Measurements from ENCODE around the gene PIAS1. TPM values are rescaled to one million over a fixed set of nuclear protein-coding genes. Genes with fewer than 3 reads are reported as not detected.

Gene PIAS1
- total and polyA plus RNA-seq, 8 donors = 10.6 to 29.0 (median 17.6) TPM

DNA sequence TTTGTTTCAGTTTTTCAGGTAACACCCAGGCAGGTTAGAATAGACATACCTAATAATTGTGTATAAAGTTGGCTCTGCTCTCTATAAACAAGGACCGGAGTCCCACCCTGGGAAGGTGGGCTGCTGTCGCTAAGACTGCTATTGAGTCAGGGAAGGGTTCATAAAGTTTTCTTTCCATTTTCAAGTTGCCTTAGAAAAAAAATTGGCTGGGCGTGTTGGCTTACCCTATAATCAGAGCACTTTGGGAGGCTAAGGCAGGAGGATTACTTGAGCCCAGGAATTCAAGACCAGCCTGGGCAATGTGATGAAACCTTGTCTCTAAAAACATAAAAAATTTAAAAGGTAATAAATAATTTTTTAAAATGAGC is 11.3 kb upstream of the PIAS1 start:
- DNase-seq (no peak), FAIRE-seq (no peak), ATAC-seq (no peak)
- Histone ChIP-seq H3K36me3 (no peaks in the 10 kb centered on the region), H3K4me1 (peaks cover 0 to 10% (median 6%) of the 10 kb centered on the region in 3 donors), H3K27ac (peak overlapping the region in 1 of 4 donors; percentile 16), H3K27me3 (no peaks in the 10 kb centered on the region), H3K9me3 (no peaks in the 10 kb centered on the region), H3K4me3 (no peak overlapping the region)
- WGBS, 2 donors = 75 to 78% methylated on average over 3 of the region's 3 CpGs
- intact Hi-C loops (cut with DNase I) = loop anchor here in 1 of 3 donors (10.0 kb wide), 1 partner anchor 178 kb away; no protein-coding TSS in a partner anchor
- TF ChIP-seq, protein P1, sequence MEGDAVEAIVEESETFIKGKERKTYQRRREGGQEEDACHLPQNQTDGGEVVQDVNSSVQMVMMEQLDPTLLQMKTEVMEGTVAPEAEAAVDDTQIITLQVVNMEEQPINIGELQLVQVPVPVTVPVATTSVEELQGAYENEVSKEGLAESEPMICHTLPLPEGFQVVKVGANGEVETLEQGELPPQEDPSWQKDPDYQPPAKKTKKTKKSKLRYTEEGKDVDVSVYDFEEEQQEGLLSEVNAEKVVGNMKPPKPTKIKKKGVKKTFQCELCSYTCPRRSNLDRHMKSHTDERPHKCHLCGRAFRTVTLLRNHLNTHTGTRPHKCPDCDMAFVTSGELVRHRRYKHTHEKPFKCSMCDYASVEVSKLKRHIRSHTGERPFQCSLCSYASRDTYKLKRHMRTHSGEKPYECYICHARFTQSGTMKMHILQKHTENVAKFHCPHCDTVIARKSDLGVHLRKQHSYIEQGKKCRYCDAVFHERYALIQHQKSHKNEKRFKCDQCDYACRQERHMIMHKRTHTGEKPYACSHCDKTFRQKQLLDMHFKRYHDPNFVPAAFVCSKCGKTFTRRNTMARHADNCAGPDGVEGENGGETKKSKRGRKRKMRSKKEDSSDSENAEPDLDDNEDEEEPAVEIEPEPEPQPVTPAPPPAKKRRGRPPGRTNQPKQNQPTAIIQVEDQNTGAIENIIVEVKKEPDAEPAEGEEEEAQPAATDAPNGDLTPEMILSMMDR (IDR thresholded peaks at IDR 0.05) = no peak

DNA sequence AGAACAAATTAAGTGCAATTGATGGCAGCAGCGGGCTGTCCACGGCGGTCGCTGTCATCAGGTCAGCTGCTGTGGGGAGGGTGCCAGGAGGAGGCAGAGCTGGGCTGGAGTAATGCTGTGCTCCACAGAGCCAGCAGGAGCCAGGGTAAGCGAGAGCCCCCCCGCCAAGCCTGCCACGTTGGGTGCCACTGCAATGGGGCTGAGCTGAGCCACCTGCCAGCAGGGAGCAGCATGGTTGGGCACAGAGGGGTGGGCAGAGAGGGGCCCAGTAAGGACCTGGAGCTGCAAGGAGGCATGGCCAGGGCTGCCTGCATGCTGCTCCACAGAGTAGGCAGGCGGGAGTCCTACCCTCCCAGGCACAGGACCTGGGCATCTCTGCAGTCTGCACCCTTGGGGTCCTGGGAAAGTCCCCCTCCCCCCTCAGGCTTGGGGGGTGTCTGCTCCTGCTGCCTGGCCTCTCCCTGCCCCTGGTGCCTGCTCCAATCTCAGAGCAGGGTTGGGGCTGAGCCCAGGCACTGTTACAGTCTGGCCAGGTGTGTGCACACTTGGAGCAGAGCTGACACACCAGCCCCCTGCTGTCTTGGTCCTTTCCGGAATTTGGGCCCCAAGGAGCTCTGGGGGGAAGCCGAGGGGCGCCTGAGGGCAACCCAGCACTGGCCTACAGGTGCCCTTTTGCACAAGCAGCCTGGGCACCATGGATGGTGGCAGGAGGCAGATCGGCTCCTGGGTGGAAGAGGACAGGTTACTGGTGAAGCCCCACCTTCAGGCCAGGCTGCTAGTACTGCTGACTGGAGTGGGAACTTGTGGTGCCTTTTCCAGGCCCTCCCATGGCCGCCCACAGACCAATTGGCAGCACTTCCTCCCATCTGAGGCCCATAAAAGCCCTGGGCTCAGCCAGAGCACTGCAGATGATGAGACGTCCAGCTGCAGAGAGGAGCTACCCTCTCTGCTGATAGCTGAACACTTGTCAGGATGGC is 8.5 kb upstream of the PIAS1 start:
- WGBS, 2 donors = 86 to 89% methylated on average over 14 of the region's 14 CpGs
- no peak for DNase-seq
- TF ChIP-seq, protein P1 (IDR thresholded peaks at IDR 0.05) = no peak
- no peaks in the 10 kb centered on the region for H3K36me3 ChIP-seq
- no peak overlapping the region for H3K27ac ChIP-seq
- peaks cover 0 to 10% (median 6%) of the 10 kb centered on the region in 3 donors for H3K4me1 ChIP-seq
- no peak for ATAC-seq
- intact Hi-C loops (cut with DNase I) = loop anchor here in 1 of 3 donors (10.0 kb wide), 1 partner anchor 181 kb away; no protein-coding TSS in a partner anchor
- H3K9me3 ChIP-seq = no peaks in the 10 kb centered on the region
- H3K4me3 ChIP-seq = no peak overlapping the region
- H3K27me3 ChIP-seq = no peaks in the 10 kb centered on the region
- no peak for FAIRE-seq

DNA sequence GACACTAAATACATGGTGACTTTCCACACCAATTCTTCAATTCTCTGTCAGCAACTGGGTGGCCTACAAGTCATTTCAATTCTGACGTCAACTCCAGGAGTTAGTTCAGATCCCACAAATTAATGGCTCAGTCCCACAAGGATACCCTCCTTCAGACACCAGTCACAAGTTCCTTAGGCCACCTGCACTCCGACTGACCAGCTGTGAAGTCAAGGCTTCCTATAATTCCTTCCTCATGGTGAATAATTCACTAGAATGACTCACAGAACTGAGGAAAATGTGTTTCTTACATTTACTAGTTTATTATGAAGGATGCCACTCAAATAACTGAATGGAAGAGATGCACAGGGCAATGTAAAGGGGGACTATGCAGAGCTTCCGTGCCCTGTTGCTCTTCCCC is 6.3 kb upstream of the PIAS1 start:
- DNase-seq (no peak), ATAC-seq (no peak), FAIRE-seq (no peak)
- WGBS, 2 donors = 90 to 91% methylated on average over 3 of the region's 3 CpGs
- peaks cover 0 to 2% (median under 1%) of the 10 kb centered on the region in 3 donors for H3K4me1 ChIP-seq
- H3K9me3 ChIP-seq = no peaks in the 10 kb centered on the region
- TF ChIP-seq, protein P1 (IDR thresholded peaks at IDR 0.05) = no peak
- no peak overlapping the region for H3K4me3 ChIP-seq
- no peaks in the 10 kb centered on the region for H3K27me3 ChIP-seq
- no peak overlapping the region for H3K27ac ChIP-seq
- intact Hi-C loops (cut with DNase I) = loop anchor here in 1 of 3 donors (10.0 kb wide), 1 partner anchor 183 kb away; no protein-coding TSS in a partner anchor
- H3K36me3 ChIP-seq = no peaks in the 10 kb centered on the region

DNA sequence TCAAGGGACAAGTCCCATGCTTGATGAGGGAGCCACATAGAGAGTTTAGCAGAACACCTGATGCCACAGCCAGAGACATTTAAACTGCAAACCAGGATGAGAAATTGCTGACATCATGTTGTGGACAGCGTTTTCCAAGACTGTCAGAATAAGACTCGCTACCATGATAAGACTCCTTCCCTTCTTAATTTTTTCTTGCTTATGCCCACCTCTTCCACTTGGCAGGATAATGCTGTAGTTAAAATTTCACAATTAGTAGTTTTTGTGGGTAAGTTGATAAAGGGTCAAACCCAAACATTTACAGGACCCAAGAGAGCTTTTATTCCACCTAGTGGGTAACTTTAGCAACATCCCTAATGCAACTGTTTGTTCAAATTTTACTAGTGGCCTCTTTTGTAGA is 3.0 kb upstream of the PIAS1 start:
- Histone ChIP-seq H3K36me3 (no peaks in the 10 kb centered on the region), H3K4me3 (no peak overlapping the region), H3K4me1 (peaks cover 0 to 9% (median 5%) of the 10 kb centered on the region in 3 donors), H3K27ac (no peak overlapping the region), H3K9me3 (no peaks in the 10 kb centered on the region), H3K27me3 (no peaks in the 10 kb centered on the region)
- intact Hi-C loops (cut with DNase I) = no loop called here
- FAIRE-seq = no peak
- no peak for DNase-seq
- TF ChIP-seq, protein P1 (IDR thresholded peaks at IDR 0.05) = no peak
- ATAC-seq = no peak
- WGBS, 2 donors = 73 to 81% methylated on average over 2 of the region's 2 CpGs

DNA sequence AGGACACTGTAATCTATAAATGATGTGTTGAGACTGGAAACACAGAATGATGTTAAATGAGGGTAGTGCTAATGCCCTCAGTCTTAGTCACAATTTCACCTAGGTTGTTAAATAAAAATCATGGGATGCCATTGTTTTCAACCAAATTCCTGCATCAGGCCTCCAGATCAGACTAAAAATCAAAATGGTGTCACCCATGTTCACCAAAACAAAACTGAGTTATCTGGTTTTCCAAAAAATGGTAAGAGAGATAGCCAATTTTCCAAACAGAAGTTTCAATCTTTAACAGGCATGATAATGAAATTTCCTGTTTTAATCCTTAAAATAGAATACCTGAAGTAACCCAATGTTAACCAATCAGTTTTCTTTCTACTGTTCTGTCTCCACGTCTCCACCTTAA is 2.2 kb upstream of the PIAS1 start:
- FAIRE-seq (no peak), DNase-seq (no peak), ATAC-seq (no peak)
- Histone ChIP-seq H3K9me3 (no peaks in the 10 kb centered on the region), H3K4me3 (no peak overlapping the region), H3K4me1 (peaks cover 4 to 17% (median 13%) of the 10 kb centered on the region in 3 donors), H3K27me3 (no peaks in the 10 kb centered on the region), H3K36me3 (no peaks in the 10 kb centered on the region), H3K27ac (no peak overlapping the region)
- intact Hi-C loops (cut with DNase I) = no loop called here
- TF ChIP-seq, protein P1 (IDR thresholded peaks at IDR 0.05) = no peak
- WGBS, 2 donors = 68 to 81% methylated on average over 1 of the region's 1 CpG
